IgD-negative memory B cell (primary cell): ENCODE measurements around the gene PRMT2. TPM values are rescaled to one million over a fixed set of nuclear protein-coding genes. Genes with fewer than 3 reads are reported as not detected.

ENCODE experiments used
- H3K27ac Mint-ChIP-seq, 3 donors: one replicate each; pipeline ENCODE4 v1.8.0; 2020 to 2022; ENCODE audit warnings: mild to moderate bottlenecking in 3 of 3, mixed read lengths in 3 of 3, moderate library complexity in 1 of 3
- H3K27me3 Mint-ChIP-seq: one replicate; pipeline ENCODE4 v1.8.0; 2021; ENCODE audit warnings: mixed read lengths
- H3K36me3 Mint-ChIP-seq: one replicate; pipeline ENCODE4 v1.8.0; 2020; ENCODE audit warnings: mild to moderate bottlenecking, mixed read lengths
- H3K4me1 Mint-ChIP-seq, 3 donors: one replicate each; pipeline ENCODE4 v1.8.0; 2020 to 2022; ENCODE audit warnings: mixed read lengths in 3 of 3, mild to moderate bottlenecking in 1 of 3
- H3K4me3 Mint-ChIP-seq, 4 donors: one replicate each; pipeline ENCODE4 v1.8.0; 2020 to 2022; ENCODE audit warnings: mild to moderate bottlenecking in 4 of 4, mixed read lengths in 4 of 4, moderate library complexity in 3 of 4
- H3K9me3 Mint-ChIP-seq, 3 donors: one replicate each; pipeline ENCODE4 v1.8.0; 2020 to 2021; ENCODE audit warnings: mixed read lengths in 3 of 3, mild to moderate bottlenecking in 1 of 3
- polyA plus RNA-seq: library from polyadenylated mRNA; unstranded; fragments of 300-500 nt; fragmentation: Illumina TruSeq; gene quantifications from one replicate; pipeline ENCODE4 v1.2.3, GENCODE V29; 2021

Gene PRMT2
- polyA plus RNA-seq = 108 TPM

DNA sequence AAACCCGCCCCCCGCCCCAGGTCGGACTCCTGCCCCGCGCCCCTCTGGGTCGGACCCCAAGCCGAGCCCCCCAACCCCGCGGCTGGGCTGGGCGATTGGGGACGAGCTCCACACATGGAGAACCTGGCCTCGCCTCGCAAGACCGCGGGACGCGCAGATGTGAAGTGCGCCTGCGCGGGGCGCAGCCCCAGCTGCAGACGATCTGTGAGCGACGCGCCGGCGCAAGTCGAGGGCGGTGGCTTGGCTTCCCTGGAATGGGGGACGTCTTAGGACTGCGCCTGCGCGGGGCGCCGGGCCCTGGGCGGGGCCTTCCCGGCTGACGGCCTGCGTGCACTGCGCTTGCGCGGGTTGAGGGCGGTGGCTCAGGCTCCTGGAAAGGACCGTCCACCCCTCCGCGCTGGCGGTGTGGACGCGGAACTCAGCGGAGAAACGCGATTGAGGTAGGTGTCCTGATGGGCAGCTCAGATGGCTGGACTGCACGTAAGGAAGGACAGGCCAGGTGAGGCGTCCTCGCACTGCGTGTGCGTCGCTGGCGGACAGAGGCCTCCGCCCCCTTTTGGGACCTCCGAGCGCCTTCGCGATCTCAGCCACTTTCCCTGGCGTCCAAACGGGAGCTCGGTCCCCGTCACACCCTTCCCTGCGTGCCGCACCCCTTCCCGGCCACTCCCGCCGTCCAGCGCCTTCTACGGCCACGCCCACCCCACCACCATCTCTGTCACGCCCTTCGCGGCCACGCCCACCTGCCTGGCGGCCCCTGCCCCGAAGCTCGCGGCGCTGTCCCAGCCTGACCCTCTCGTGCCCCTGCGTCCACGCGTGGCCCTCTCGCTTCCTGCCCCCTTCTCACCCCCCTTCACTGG, at the start of gene PRMT2:
TSS of gene PRMT2 (plus strand) at position 351 of the 857 bp plus-strand sequence. CDS start 1,278 bp downstream, outside the sequence.
- Mint-ChIP-seq H3K9me3 (no peaks in the 10 kb centered on the region), H3K27me3 (peaks cover 8% of the 10 kb centered on the region), H3K36me3 (peaks cover under 1% of the 10 kb centered on the region), H3K4me1 (peaks cover 32 to 34% (median 33%) of the 10 kb centered on the region in 3 donors), H3K27ac (peak within 1 kb of the TSS; percentile 94 to 95 (median 95)), H3K4me3 (peak within 1 kb of the TSS; percentile 89 to 96 (median 93))

DNA sequence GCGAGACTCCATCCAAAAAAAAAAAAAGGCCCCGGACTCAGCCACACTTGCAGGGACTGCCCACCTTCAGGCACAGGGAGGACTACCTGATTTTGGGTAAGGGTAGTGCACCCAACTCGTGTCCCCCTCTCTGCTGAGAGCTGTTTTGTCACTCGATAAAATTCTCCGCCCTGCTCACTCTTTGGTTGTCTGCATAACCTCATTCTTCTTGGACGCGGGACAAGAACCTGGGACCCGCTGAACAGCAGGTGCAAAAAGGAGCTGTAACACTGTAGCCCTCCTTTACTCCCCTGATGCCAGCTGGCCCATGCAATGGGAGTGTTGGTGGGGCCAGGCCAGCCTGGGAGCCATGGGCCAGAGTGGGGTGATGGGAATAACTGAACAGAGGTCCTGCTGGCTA, 41.2 kb upstream of the PRMT2 start:
- Mint-ChIP-seq H3K9me3 (peaks cover 14 to 22% (median 17%) of the 10 kb centered on the region in 3 donors), H3K4me1 (no peaks in the 10 kb centered on the region), H3K27me3 (peaks cover 3% of the 10 kb centered on the region)

DNA sequence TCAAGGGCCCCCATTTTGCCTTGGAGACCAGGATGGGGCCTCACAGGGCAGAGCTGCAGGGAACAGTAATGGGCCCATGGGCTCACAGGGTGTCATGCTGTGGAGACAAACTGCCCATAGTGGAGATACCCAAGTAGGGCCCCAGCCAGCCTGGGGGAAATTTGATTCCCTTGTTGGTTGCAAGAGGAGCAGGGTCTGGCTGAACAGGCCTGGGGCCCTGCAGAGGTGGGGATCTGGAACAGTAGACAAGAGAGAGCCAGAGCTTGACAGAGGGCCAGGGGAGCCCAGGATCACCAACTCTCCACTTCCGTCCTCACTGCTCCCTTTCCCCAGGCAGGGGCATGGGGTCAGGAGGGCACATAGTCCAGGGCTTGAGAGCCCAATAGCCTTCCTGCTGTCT, 39.3 kb upstream of the PRMT2 start:
- no peak overlapping the region for H3K27ac Mint-ChIP-seq

More for the DNA sequence above, 41.2 kb upstream of the PRMT2 start:
- Mint-ChIP-seq H3K36me3 (no peaks in the 10 kb centered on the region), H3K27ac (no peak overlapping the region), H3K4me3 (no peak overlapping the region)

DNA sequence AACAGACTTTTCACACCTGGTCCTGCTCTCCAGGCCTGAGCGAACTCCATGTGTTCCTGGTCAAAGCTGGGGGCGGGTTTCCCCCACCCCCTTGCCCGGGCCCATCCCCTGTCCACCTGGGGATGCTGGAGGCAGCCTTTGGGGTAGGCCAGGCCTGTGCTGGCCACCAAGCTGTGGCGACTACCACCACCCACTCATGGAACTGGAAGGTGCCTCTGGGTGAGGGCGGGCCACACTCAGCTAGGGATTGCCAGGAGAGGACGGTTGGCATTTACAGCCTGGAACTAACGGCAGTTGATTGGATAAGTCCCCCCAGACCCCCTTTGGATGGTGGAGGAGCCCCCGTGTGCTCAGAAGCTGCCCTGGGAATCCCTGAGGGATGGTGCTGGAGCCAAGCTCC, 38.4 kb upstream of the PRMT2 start:
- Mint-ChIP-seq H3K4me1 (peaks cover 0 to 1% (median 0%) of the 10 kb centered on the region in 3 donors), H3K27ac (no peak overlapping the region), H3K27me3 (peaks cover 1% of the 10 kb centered on the region)

More for the DNA sequence above, 39.3 kb upstream of the PRMT2 start:
- H3K4me1 Mint-ChIP-seq = peaks cover 0 to 1% (median 0%) of the 10 kb centered on the region in 3 donors
- no peak overlapping the region for H3K4me3 Mint-ChIP-seq
- no peaks in the 10 kb centered on the region for H3K36me3 Mint-ChIP-seq
- peaks cover 5 to 12% (median 8%) of the 10 kb centered on the region in 3 donors for H3K9me3 Mint-ChIP-seq
- H3K27me3 Mint-ChIP-seq = peaks cover 3% of the 10 kb centered on the region

DNA sequence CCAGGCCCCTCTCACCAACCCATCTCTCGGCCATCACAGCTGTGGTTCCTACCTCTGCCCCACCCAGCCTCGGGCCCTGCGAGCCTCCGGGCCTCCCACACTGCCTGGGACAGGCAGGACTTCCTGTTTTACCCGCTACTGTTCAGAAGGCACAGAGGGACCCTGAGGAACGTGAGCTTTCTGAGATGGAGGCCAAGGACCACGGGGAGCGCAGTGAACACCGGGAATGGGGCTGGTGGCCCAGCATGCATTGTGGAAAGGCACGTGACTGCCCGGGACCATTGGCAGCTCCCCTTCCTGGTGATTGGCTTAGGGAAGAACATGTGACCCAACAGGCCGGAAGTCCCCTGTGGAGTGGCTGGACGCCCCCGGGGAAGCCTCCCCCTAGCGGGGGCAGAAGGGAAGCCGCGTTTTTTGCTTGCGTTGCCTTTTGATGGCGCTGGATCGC, 37.6 kb upstream of the PRMT2 start:
- no peaks in the 10 kb centered on the region for H3K36me3 Mint-ChIP-seq
- H3K27me3 Mint-ChIP-seq = peaks cover 4% of the 10 kb centered on the region
- no peak overlapping the region for H3K27ac Mint-ChIP-seq
- H3K9me3 Mint-ChIP-seq = peaks cover 0 to 8% (median 2%) of the 10 kb centered on the region in 3 donors
- peaks cover 0 to 1% (median 0%) of the 10 kb centered on the region in 3 donors for H3K4me1 Mint-ChIP-seq
- H3K4me3 Mint-ChIP-seq = no peak overlapping the region

More for the DNA sequence above, 38.4 kb upstream of the PRMT2 start:
- no peak overlapping the region for H3K4me3 Mint-ChIP-seq
- peaks cover 0 to 12% (median 2%) of the 10 kb centered on the region in 3 donors for H3K9me3 Mint-ChIP-seq
- no peaks in the 10 kb centered on the region for H3K36me3 Mint-ChIP-seq

DNA sequence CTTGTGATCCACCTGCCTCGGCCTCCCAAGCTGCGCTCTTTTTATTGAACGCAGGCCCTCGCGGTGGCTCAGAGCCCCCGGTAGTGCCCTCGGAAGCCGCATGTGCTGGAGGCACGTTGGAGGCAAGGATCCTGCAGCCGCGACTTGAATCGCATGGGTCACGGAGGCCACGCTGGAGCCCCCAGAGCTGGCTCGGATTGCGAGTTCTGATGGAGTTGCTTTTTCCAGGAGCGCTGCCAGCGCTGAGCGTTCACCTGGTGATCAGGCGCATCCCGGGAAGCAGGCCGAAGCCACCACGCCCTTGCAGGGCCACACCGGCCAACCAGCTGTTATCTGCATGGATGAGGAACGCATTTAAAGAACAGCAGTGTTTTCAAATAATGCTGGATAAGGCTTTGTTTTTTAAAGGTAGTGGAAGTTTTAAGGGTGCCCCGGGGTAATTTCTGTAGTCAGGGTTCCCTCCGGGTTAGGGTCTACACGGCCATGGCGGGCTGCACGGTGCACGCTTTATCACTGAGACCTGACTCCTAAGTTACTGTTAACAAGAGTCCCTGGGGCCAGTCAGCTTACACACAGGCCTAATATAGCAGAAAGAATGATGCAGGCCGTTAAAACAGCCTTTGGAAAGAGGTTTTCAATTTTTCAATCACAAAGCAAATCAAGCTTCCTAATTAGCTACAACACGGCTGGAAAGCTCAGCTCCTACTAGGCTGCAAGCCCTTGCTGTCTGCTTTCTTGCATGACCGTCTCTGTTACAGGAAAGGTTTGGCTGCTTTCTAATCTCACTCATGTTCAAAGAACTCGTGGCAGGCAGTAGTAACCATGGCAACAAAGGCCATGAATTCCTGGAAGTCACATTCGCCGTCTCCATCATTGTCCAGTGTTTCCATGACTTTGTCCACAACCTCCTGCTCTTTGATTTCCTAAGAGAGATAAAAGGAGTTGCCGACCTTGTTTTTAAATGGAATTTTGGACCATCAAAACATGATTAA, 36.6 kb upstream of the PRMT2 start:
- Mint-ChIP-seq H3K4me3 (no peak overlapping the region), H3K36me3 (no peaks in the 10 kb centered on the region), H3K27ac (no peak overlapping the region), H3K4me1 (peaks cover 0 to 1% (median 0%) of the 10 kb centered on the region in 3 donors), H3K27me3 (peaks cover 3% of the 10 kb centered on the region), H3K9me3 (peaks cover 0 to 3% (median 0%) of the 10 kb centered on the region in 3 donors)

DNA sequence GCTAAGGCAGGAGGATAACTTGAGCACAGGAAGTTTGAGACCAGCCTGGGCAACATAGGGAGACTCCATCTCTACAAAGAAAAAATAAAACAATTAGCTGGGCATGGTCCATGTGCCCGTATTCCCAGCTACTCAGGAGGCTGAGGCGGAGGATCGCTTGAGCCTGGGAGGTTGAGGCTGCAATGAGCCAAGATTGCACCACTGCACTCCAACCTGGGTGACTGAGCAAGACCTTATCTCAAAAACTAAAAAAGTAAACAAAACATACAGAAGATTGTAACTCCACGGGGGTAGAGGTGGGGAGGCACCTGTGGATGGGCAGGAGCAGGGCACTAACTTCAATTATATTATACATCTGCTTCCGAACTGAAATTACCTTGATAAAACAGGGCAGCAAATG, 35.2 kb upstream of the PRMT2 start:
- H3K4me1 Mint-ChIP-seq = peaks cover 0 to 1% (median 0%) of the 10 kb centered on the region in 3 donors
- no peak overlapping the region for H3K27ac Mint-ChIP-seq
- no peaks in the 10 kb centered on the region for H3K36me3 Mint-ChIP-seq
- H3K27me3 Mint-ChIP-seq = peaks cover 5% of the 10 kb centered on the region
- no peak overlapping the region for H3K4me3 Mint-ChIP-seq
- no peaks in the 10 kb centered on the region for H3K9me3 Mint-ChIP-seq

DNA sequence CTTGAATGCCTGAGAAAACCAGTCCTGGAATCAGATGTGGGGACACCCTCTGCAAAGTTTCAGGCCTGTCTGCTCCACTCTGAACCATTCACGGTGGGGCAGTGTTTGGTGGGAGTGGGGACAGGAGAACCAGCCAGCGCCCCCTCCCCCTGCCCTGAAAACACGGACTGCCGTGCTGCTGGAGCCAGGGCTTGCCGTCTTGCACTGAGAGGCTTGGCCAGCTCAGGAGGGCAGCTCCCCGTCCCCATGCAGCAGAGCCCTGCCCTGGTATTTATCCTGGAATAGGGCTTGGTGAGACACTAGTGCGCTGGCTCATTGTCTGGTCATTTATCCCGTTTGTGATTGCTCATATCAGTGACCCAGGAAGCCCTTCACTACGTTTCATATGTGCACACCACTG, 34.5 kb upstream of the PRMT2 start:
- no peak overlapping the region for H3K4me3 Mint-ChIP-seq
- H3K36me3 Mint-ChIP-seq = no peaks in the 10 kb centered on the region
- no peaks in the 10 kb centered on the region for H3K9me3 Mint-ChIP-seq
- peaks cover 5% of the 10 kb centered on the region for H3K27me3 Mint-ChIP-seq
- peaks cover 0 to 1% (median 0%) of the 10 kb centered on the region in 3 donors for H3K4me1 Mint-ChIP-seq
- H3K27ac Mint-ChIP-seq = no peak overlapping the region

DNA sequence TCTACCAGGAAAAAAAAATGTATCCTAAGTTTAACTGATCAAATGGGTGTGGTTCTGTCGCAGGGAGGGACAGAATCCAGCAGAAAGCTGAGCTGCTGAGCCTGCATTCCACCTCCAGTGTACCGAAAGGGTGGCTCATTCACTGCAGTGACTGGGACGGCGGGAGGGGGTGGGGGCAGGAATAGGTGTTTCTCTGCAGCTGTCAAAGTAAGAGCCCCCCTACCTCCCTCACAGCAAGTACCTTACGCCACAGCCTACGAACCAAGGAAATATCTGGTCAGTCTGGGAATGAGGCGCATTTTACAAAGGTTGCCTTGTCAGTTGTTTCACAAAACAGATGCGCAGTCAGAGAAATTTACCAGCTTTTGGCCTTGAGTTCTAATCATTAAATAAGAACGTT, 32.2 kb upstream of the PRMT2 start:
- H3K4me3 Mint-ChIP-seq = no peak overlapping the region
- H3K4me1 Mint-ChIP-seq = peaks cover 0 to 2% (median 1%) of the 10 kb centered on the region in 3 donors
- no peaks in the 10 kb centered on the region for H3K36me3 Mint-ChIP-seq
- no peak overlapping the region for H3K27ac Mint-ChIP-seq
- peaks cover 13% of the 10 kb centered on the region for H3K27me3 Mint-ChIP-seq
- H3K9me3 Mint-ChIP-seq = no peaks in the 10 kb centered on the region

DNA sequence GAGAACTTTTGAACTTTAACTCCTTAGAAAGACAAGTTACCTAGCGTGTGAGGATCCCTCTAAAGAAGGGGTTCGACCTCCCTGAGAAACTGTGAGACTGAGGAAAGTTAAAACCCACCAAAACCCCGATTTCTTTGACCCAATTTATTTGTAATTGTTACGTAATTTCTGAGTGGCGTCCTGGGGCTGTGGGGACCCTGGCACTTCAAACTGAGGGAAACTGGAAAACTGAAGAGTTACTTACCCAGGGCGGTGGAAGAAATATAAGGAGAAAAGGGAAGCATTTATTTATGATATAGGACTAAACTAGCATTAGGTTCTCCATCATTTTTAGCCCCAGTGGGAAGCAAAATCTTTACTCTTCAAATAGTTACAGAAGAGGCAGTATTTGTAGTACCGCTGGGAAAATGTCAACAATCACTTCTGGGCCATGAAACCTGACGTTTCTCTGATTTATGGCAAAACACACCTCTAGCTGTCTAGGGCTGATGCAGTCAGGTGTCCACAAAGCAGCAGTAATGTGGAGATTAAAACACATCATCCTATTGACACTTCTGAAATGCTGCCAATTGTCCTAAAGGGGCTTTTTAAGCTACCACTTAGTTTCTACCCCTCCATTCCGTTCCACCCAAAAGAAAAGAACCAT, 31.0 kb upstream of the PRMT2 start:
- Mint-ChIP-seq H3K9me3 (no peaks in the 10 kb centered on the region), H3K36me3 (no peaks in the 10 kb centered on the region), H3K27ac (no peak overlapping the region), H3K4me3 (no peak overlapping the region), H3K27me3 (peaks cover 13% of the 10 kb centered on the region), H3K4me1 (peaks cover 0 to 8% (median 6%) of the 10 kb centered on the region in 3 donors)

DNA sequence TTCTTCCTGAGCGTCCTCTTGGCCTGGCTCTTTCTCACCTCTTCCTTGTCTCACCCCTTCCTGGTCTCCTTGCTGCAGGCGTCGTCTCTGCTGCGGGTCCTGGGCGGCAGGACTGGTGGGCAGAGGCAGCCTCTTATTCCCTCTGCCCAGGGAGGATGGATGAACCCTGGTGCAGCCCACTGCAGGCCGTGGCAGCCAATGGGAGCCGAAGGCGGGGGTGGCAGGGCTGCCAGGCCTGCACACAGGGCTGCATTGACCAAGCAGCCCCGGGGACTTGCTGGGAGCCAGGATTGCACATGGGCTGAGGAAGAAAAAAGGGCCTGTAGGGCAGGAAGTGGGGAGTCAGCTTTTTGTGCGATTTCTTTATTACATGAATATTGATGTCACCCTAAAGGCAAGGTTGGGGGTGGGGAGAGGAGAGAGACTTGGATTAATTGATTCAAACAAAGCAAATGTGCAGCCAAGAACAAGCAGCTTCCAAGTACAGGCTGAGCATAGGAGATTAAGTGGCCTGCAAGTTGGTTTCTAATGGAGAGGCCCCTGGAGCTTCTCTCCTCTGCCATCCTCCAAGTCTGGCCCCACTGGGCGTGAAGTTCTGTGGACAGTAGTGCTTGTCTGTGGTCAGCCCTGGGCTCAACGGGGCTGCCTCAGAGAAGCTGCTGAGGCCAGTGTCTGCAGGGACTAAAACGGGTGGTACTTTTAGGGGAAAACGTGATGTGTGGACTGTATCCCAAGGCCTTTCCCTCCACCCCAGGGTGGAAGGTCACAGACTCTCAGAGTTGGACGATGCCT, 30.3 kb upstream of the PRMT2 start, which contains the start of gene S100B:
TSS of gene S100B (minus strand) at position 108 of the 792 bp plus-strand sequence. CDS start 2,667 bp downstream, outside the sequence.
- Mint-ChIP-seq H3K36me3 (peaks cover 2% of the 10 kb centered on the region), H3K27ac (peak within 1 kb of the TSS in 1 of 3 donors; percentile 94), H3K4me3 (peak within 1 kb of the TSS in 2 of 4 donors; percentile 6 to 70), H3K9me3 (no peaks in the 10 kb centered on the region), H3K27me3 (peaks cover 13% of the 10 kb centered on the region), H3K4me1 (peaks cover 0 to 10% (median 8%) of the 10 kb centered on the region in 3 donors)

DNA sequence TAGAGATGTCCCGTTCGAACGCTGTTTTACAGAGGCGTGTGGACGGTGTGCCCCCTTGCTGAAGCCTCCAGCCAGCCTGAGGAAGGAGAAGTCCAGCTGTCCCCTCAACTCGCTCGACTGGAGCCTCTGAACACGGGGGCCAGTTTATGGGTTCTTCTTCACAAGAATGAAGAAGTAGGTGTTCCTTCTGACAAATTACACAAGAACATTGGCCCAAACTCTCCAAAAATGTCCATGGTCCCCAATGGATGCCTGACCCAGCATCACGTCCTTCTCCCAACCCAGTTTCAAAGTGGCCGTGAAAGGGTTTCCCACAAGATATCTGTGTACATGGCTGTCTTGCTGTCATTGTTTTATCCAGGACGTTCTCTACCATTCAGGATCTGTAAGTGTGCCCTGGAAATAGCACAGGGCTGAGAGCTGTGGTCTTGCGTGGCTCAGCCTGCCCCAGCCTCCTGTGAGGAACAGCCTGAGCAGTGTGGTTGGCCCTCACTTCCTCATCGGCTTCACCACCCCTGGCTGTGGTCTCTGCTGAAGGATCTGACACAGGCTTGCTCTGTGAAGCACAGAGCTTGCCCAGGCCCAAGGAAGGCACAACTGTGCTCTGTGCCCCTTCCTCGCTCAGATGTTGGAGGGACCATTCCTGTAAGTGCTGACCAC, 29.6 kb upstream of the PRMT2 start:
- peak overlapping the region in 1 of 3 donors; percentile 94 for H3K27ac Mint-ChIP-seq
- H3K4me1 Mint-ChIP-seq = peaks cover 0 to 8% (median 8%) of the 10 kb centered on the region in 3 donors
- H3K9me3 Mint-ChIP-seq = peaks cover 1 to 4% (median 3%) of the 10 kb centered on the region in 3 donors
- peak overlapping the region in 2 of 4 donors; percentile 19 to 51 for H3K4me3 Mint-ChIP-seq
- peaks cover 13% of the 10 kb centered on the region for H3K27me3 Mint-ChIP-seq
- H3K36me3 Mint-ChIP-seq = peaks cover 2% of the 10 kb centered on the region

DNA sequence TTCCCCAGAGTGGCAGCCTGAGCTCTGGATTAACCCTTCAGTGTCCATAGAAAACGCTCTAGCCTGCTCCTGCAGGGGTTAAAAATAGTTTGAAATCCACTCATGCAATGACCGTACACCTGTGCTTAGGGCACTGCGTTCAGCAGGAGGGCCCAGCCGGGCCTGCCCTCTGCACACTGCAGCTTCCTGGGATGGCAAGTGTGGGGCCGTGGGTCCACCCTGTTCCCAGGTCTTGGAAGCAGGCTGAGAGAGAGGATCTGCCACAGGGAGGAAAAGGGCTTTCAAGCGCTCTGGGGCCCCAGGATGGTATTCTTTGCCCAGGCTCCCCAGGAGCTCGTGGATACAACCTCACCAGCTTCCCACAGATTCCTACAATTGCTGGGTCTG, 29.1 kb upstream of the PRMT2 start:
- H3K9me3 Mint-ChIP-seq = peaks cover 2 to 4% (median 3%) of the 10 kb centered on the region in 3 donors
- peaks cover 2% of the 10 kb centered on the region for H3K36me3 Mint-ChIP-seq
- H3K4me3 Mint-ChIP-seq = peak overlapping the region in 1 of 4 donors; percentile 51
- peak overlapping the region in 1 of 3 donors; percentile 94 for H3K27ac Mint-ChIP-seq
- H3K4me1 Mint-ChIP-seq = peaks cover 0 to 8% (median 8%) of the 10 kb centered on the region in 3 donors
- peaks cover 13% of the 10 kb centered on the region for H3K27me3 Mint-ChIP-seq
